ENCODE data around the gene C6orf132. TPM values are rescaled to one million over a fixed set of nuclear protein-coding genes. Genes with fewer than 3 reads are reported as not detected.

C6orf132 gene
- total RNA-seq, 4 donors from 2014 or later = 112 to 150 (median 122) TPM

DNA sequence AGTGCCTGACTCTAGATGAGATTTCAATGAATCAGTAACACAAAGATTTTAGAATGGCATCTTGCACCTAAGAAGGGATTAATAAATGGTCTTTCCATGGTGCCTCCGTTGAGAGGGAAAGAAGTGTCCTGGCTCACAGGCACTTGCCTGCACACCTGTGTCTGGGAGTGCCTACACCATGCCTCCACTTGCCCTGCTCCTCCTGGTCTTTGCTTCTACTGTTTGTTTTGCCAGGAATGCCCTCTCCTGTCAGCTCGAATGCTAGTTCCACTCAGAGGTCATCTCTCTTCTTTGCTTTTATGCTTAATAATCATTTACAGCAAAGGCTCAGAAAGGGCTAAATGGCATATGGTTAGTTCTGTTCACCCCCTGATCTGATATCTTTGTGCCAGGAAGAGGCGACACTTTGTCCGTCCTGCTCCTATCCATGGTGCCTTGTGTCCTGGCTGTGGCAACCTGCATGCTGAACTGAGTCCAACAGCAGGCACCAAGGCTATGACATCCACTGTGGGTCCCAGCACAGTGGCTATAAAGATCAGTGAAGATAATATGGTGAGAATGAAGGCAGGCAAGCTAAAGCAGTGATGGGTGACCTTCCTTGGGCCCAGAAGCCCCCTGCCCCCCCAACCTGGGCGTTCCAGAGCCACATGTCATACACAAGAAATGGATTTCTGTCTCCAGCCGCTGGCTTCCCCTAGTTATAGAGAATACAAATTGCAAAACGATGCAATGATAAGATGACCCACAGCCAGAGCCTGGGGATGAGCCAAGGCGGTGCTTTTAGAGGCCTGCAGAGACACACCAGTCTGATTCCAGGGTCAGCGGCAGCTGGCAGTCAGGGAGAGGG lies 1.4 kb downstream of the C6orf132 start:
- TF ChIP-seq POLR2A (IDR thresholded peaks at IDR 0.05) = no peak
- TF ChIP-seq, protein P1, sequence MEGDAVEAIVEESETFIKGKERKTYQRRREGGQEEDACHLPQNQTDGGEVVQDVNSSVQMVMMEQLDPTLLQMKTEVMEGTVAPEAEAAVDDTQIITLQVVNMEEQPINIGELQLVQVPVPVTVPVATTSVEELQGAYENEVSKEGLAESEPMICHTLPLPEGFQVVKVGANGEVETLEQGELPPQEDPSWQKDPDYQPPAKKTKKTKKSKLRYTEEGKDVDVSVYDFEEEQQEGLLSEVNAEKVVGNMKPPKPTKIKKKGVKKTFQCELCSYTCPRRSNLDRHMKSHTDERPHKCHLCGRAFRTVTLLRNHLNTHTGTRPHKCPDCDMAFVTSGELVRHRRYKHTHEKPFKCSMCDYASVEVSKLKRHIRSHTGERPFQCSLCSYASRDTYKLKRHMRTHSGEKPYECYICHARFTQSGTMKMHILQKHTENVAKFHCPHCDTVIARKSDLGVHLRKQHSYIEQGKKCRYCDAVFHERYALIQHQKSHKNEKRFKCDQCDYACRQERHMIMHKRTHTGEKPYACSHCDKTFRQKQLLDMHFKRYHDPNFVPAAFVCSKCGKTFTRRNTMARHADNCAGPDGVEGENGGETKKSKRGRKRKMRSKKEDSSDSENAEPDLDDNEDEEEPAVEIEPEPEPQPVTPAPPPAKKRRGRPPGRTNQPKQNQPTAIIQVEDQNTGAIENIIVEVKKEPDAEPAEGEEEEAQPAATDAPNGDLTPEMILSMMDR (IDR thresholded peaks at IDR 0.05) = no peak
- TF ChIP-seq EP300 (IDR thresholded peaks at IDR 0.05) = no peak
- TF ChIP-seq POLR2AphosphoS5 (IDR thresholded peaks at IDR 0.05) = no peak
- peak in 1 of 2 donors; percentile 84 for DNase-seq (ENCODE audit: low spot score in 2 of 2)
- Histone ChIP-seq H3K36me3 (no peaks in the 10 kb centered on the region), H3K27ac (peak overlapping the region; percentile 89), H3K4me1 (peaks cover 64% of the 10 kb centered on the region), H3K4me3 (peak overlapping the region; percentile 53), H3K9me3 (no peaks in the 10 kb centered on the region), H3K27me3 (no peaks in the 10 kb centered on the region)
- 47% methylated on average over 9 of the region's 9 CpGs for WGBS

DNA sequence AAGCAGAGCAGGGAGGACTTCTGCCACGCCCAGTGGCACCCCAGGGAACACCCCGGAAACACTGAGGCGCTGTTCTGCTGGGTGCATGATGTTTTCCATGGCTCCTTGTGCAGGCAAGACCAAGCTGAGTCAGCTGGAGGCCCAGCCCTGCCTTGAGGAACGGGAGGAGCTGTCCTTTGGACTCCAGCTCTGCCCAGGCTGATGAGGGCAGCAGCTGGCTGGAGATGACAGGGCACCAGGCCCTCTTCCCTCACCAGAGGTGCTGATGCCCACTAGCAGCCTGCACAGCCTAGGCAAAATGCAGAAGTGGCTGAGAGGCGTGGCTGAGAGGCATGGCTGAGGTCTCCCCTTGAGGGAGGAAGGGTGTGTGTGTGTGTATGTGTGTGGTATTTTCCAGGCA lies 2.4 kb downstream of the C6orf132 start:
- H3K4me1 ChIP-seq = peaks cover 64% of the 10 kb centered on the region
- TF ChIP-seq, protein P1 (IDR thresholded peaks at IDR 0.05) = no peak
- TF ChIP-seq EP300 (IDR thresholded peaks at IDR 0.05) (no peak), POLR2A (IDR thresholded peaks at IDR 0.05) (no peak), POLR2AphosphoS5 (IDR thresholded peaks at IDR 0.05) (no peak)
- no peaks in the 10 kb centered on the region for H3K9me3 ChIP-seq
- H3K36me3 ChIP-seq = peaks cover 3% of the 10 kb centered on the region
- WGBS = 44% methylated on average over 3 of the region's 5 CpGs
- peak overlapping the region; percentile 53 for H3K4me3 ChIP-seq
- H3K27ac ChIP-seq = peak overlapping the region; percentile 89
- no peaks in the 10 kb centered on the region for H3K27me3 ChIP-seq
- DNase-seq (ENCODE audit: low spot score in 2 of 2) = no peak

DNA sequence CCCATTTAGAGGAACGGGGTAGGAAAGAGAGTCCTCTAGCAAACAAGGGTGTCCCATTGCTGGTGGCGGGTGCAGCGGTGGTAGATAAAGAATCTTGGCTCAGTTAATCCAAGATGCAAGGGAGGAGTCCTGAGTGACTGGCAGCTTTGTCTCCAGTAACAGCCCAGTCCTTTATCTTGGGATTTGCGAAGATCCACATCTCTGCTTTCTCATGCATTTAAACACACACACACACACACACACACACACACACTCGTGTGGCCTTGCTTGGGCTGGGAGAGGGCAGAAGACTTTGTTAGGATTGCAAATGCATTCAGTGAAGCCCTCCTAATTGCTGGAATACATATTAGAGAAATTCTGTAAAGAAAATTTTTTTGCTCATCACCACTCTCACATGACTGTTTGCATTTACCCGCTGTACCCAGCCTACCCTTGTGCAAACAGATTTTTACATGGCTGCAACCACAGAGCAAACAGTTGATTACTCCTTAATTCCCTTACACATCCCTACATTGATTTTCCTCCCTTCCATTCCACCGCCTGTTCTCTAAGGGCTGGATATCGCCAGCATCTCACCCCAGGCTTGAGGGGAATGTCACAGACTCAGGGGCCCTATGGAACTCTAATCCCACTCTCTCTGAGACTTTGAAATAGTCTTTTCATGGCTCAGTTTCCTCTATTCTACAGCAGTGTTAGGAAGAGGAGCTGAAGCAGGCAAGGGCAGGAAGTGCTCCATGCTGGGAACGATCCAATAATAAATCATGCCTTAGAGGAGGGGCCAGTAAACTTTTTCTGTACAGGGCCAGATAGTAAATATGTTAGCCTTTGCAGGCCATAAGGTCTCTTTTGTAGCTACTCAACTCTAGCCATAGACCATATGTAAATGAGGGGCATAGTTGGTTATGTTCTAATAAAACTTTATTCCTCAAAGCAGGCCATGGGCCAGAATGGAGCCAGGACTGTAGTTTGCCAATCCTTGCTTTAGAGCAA lies 3.5 kb downstream of the C6orf132 start:
- H3K27ac ChIP-seq = peak overlapping the region; percentile 89

DNA sequence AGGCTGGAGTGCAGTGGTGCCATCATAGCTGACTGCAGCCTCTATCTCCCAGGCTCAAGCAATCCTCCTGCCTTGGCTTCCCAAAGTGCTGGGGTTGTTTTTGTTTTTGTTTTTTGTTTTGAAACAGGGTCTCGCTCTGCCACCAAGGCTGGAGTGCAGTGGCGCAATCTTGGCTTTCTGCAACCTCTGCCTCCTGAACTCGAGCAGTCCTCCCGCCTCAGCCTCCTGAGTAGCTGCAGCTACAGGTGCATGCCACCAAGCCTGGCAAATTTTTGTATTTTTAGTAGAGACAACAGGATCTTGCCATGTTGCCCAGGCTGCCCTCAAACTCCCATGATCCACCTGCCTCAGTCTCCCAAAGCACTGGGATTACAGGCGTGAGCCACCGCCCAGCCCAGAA lies 4.2 kb downstream of the C6orf132 start:
- no peak overlapping the region for H3K4me3 ChIP-seq
- 93% methylated on average over 6 of the region's 6 CpGs for WGBS
- TF ChIP-seq POLR2A (IDR thresholded peaks at IDR 0.05) (no peak), EP300 (IDR thresholded peaks at IDR 0.05) (no peak)
- peak overlapping the region; percentile 79 for H3K27ac ChIP-seq
- DNase-seq (ENCODE audit: low spot score in 2 of 2) = no peak
- peaks cover 69% of the 10 kb centered on the region for H3K4me1 ChIP-seq
- no peaks in the 10 kb centered on the region for H3K27me3 ChIP-seq
- peaks cover 3% of the 10 kb centered on the region for H3K36me3 ChIP-seq
- no peaks in the 10 kb centered on the region for H3K9me3 ChIP-seq

More for the DNA sequence above, 3.5 kb downstream of the C6orf132 start:
- Histone ChIP-seq H3K9me3 (no peaks in the 10 kb centered on the region), H3K36me3 (peaks cover 3% of the 10 kb centered on the region), H3K4me3 (peak overlapping the region; percentile 53), H3K4me1 (peaks cover 68% of the 10 kb centered on the region), H3K27me3 (no peaks in the 10 kb centered on the region)
- TF ChIP-seq POLR2A (IDR thresholded peaks at IDR 0.05) = no peak
- TF ChIP-seq, protein P1 (IDR thresholded peaks at IDR 0.05) = no peak
- TF ChIP-seq EP300 (IDR thresholded peaks at IDR 0.05) = no peak
- TF ChIP-seq POLR2AphosphoS5 (IDR thresholded peaks at IDR 0.05) = no peak
- DNase-seq (ENCODE audit: low spot score in 2 of 2) = no peak
- 59% methylated on average over 9 of the region's 9 CpGs for WGBS

DNA sequence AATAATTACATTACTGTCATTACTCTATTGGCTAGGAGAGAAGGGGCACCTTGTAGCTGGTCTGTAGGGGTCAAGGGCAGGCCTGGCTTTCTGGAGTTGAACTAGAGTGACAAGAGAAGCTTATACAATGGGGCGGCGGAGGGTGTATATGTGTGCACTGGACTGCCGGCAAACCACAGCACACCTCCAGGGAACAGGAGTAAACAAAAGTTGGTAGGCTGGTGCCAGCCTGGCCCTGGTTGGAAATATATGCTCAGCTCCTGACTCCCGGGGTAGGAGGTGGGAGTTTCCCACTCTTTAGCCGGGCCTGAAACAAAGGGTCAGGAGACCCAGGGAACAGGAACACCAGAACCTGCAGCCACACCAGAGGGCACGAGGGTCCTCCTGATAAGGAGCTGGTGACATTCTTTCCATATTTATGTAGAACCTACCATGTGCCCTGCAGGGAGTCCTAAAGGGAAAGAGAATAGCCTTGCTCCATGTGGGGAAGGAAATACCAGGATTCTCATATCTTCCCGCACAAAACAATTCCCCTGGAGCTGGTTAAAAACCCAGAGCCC lies 5.1 kb downstream of the C6orf132 start:
- Histone ChIP-seq H3K27ac (peak overlapping the region; percentile 79), H3K4me1 (peaks cover 62% of the 10 kb centered on the region), H3K4me3 (no peak overlapping the region), H3K36me3 (peaks cover 6% of the 10 kb centered on the region), H3K9me3 (no peaks in the 10 kb centered on the region), H3K27me3 (no peaks in the 10 kb centered on the region)
- no peak for TF ChIP-seq EP300 (IDR thresholded peaks at IDR 0.05)
- no peak for TF ChIP-seq POLR2AphosphoS5 (IDR thresholded peaks at IDR 0.05)
- TF ChIP-seq, protein P1 (IDR thresholded peaks at IDR 0.05) = no peak
- no peak for TF ChIP-seq POLR2A (IDR thresholded peaks at IDR 0.05)
- WGBS = 47% methylated on average over 7 of the region's 7 CpGs
- no peak for DNase-seq (ENCODE audit: low spot score in 2 of 2)

Measured in suprapubic skin (tissue), 4 donors.